ENCODE data around the gene TRIM63. TPM values are rescaled to one million over a fixed set of nuclear protein-coding genes. Genes with fewer than 3 reads are reported as not detected.

TRIM63 gene
- total RNA-seq, 2 experiments from 2014 or later: not detected

- Mint-ChIP-seq H3K4me1 (peaks cover 5% of the 10 kb centered on the region), H3K27ac (no peak overlapping the region), H3K9me3 (no peaks in the 10 kb centered on the region), H3K36me3 (no peaks in the 10 kb centered on the region), H3K4me3 (no peak overlapping the region), H3K27me3 (peaks cover 28% of the 10 kb centered on the region)
- ATAC-seq (ENCODE audit: low read depth): no peak
- DNase-seq: no peak
- POLR2A ChIA-PET: no interaction called here
These were observed 12.8 kb upstream of the TRIM63 start for GRCh38 chr1:26079960-26080814.

GRCh38 chr1:26079178-26079563 lies 11.7 kb upstream of the TRIM63 start:
- H3K36me3 Mint-ChIP-seq: no peaks in the 10 kb centered on the region
- peaks cover 29% of the 10 kb centered on the region for H3K27me3 Mint-ChIP-seq
- H3K4me1 Mint-ChIP-seq: peaks cover 5% of the 10 kb centered on the region
- no peaks in the 10 kb centered on the region for H3K9me3 Mint-ChIP-seq
- DNase-seq (no peak), ATAC-seq (ENCODE audit: low read depth) (no peak)
- no peak overlapping the region for H3K4me3 Mint-ChIP-seq
- H3K27ac Mint-ChIP-seq: no peak overlapping the region
- POLR2A ChIA-PET: no interaction called here

GRCh38 chr1:26078286-26079177 lies 11.1 kb upstream of the TRIM63 start:
- ATAC-seq (ENCODE audit: low read depth) (no peak), DNase-seq (no peak)
- peaks cover 30% of the 10 kb centered on the region for H3K27me3 Mint-ChIP-seq
- H3K27ac Mint-ChIP-seq: no peak overlapping the region
- no peaks in the 10 kb centered on the region for H3K36me3 Mint-ChIP-seq
- no peak overlapping the region for H3K4me3 Mint-ChIP-seq
- no peaks in the 10 kb centered on the region for H3K9me3 Mint-ChIP-seq
- peaks cover 5% of the 10 kb centered on the region for H3K4me1 Mint-ChIP-seq
- POLR2A ChIA-PET: no interaction called here

- no peak overlapping the region for H3K27ac Mint-ChIP-seq
- DNase-seq (no peak), ATAC-seq (ENCODE audit: low read depth) (no peak)
- peaks cover 36% of the 10 kb centered on the region for H3K27me3 Mint-ChIP-seq
- POLR2A ChIA-PET: no interaction called here
- H3K9me3 Mint-ChIP-seq: no peaks in the 10 kb centered on the region
- peaks cover 5% of the 10 kb centered on the region for H3K4me1 Mint-ChIP-seq
- H3K36me3 Mint-ChIP-seq: no peaks in the 10 kb centered on the region
- H3K4me3 Mint-ChIP-seq: no peak overlapping the region
These were observed 10.1 kb upstream of the TRIM63 start for GRCh38 chr1:26077524-26077923.

GRCh38 chr1:26075421-26076144 lies 8.2 kb upstream of the TRIM63 start:
- ATAC-seq (ENCODE audit: low read depth): no peak
- Mint-ChIP-seq H3K9me3 (no peaks in the 10 kb centered on the region), H3K4me3 (no peak overlapping the region), H3K4me1 (peaks cover 5% of the 10 kb centered on the region), H3K27ac (no peak overlapping the region), H3K27me3 (peaks cover 41% of the 10 kb centered on the region), H3K36me3 (no peaks in the 10 kb centered on the region)
- POLR2A ChIA-PET: no interaction called here
- DNase-seq: no peak

GRCh38 chr1:26072305-26072704 lies 4.9 kb upstream of the TRIM63 start:
- H3K4me1 Mint-ChIP-seq: peaks cover 5% of the 10 kb centered on the region
- no peak for DNase-seq
- no peak overlapping the region for H3K4me3 Mint-ChIP-seq
- no peaks in the 10 kb centered on the region for H3K36me3 Mint-ChIP-seq
- no peak overlapping the region for H3K27ac Mint-ChIP-seq
- ATAC-seq (ENCODE audit: low read depth): no peak
- POLR2A ChIA-PET: interaction anchor here (0.6 kb wide), 1 partner anchor 633 kb away, joined by 3 read pairs; no protein-coding TSS in a partner anchor
- peaks cover 40% of the 10 kb centered on the region for H3K27me3 Mint-ChIP-seq
- no peaks in the 10 kb centered on the region for H3K9me3 Mint-ChIP-seq

GRCh38 chr1:26070963-26071342 lies 3.5 kb upstream of the TRIM63 start:
- no peak overlapping the region for H3K4me3 Mint-ChIP-seq
- H3K36me3 Mint-ChIP-seq: no peaks in the 10 kb centered on the region
- no peak for DNase-seq
- ATAC-seq (ENCODE audit: low read depth): no peak
- peaks cover 38% of the 10 kb centered on the region for H3K27me3 Mint-ChIP-seq
- H3K4me1 Mint-ChIP-seq: peaks cover 5% of the 10 kb centered on the region
- H3K9me3 Mint-ChIP-seq: no peaks in the 10 kb centered on the region
- H3K27ac Mint-ChIP-seq: no peak overlapping the region
- POLR2A ChIA-PET: no interaction called here

- DNase-seq: no peak
- peaks cover 1% of the 10 kb centered on the region for H3K4me1 Mint-ChIP-seq
- H3K27ac Mint-ChIP-seq: no peak overlapping the region
- H3K9me3 Mint-ChIP-seq: no peaks in the 10 kb centered on the region
- H3K4me3 Mint-ChIP-seq: no peak overlapping the region
- POLR2A ChIA-PET: no interaction called here
- no peaks in the 10 kb centered on the region for H3K36me3 Mint-ChIP-seq
- no peak for ATAC-seq (ENCODE audit: low read depth)
- H3K27me3 Mint-ChIP-seq: peaks cover 39% of the 10 kb centered on the region
These were observed 3.0 kb upstream of the TRIM63 start for GRCh38 chr1:26070296-26070962.

- Mint-ChIP-seq H3K4me3 (no peak overlapping the region), H3K4me1 (no peaks in the 10 kb centered on the region), H3K27me3 (peaks cover 38% of the 10 kb centered on the region), H3K27ac (no peak overlapping the region), H3K36me3 (no peaks in the 10 kb centered on the region), H3K9me3 (no peaks in the 10 kb centered on the region)
- ATAC-seq (ENCODE audit: low read depth): no peak
- DNase-seq: no peak
- POLR2A ChIA-PET: no interaction called here
These were observed 2.5 kb upstream of the TRIM63 start for GRCh38 chr1:26069941-26070295.

- H3K9me3 Mint-ChIP-seq: no peaks in the 10 kb centered on the region
- H3K27me3 Mint-ChIP-seq: peaks cover 24% of the 10 kb centered on the region
- H3K4me3 Mint-ChIP-seq: no peak overlapping the region
- H3K27ac Mint-ChIP-seq: no peak overlapping the region
- no peaks in the 10 kb centered on the region for H3K36me3 Mint-ChIP-seq
- no peak for ATAC-seq (ENCODE audit: low read depth)
- POLR2A ChIA-PET: no interaction called here
- no peak for DNase-seq
- H3K4me1 Mint-ChIP-seq: no peaks in the 10 kb centered on the region
These were observed 573 bp downstream of the TRIM63 start for GRCh38 chr1:26066857-26067256.

GRCh38 chr1:26066160-26066559 lies 1.3 kb downstream of the TRIM63 start:
- Mint-ChIP-seq H3K4me3 (no peak overlapping the region), H3K36me3 (no peaks in the 10 kb centered on the region), H3K9me3 (no peaks in the 10 kb centered on the region), H3K27ac (no peak overlapping the region), H3K27me3 (peaks cover 24% of the 10 kb centered on the region), H3K4me1 (no peaks in the 10 kb centered on the region)
- DNase-seq (no peak), ATAC-seq (ENCODE audit: low read depth) (no peak)
- POLR2A ChIA-PET: interaction anchor here (0.6 kb wide), 1 partner anchor 459 kb away, joined by 7 read pairs; no protein-coding TSS in a partner anchor

GRCh38 chr1:26064553-26064952 lies 2.9 kb downstream of the TRIM63 start:
- Mint-ChIP-seq H3K36me3 (no peaks in the 10 kb centered on the region), H3K4me3 (no peak overlapping the region), H3K27ac (no peak overlapping the region), H3K9me3 (no peaks in the 10 kb centered on the region), H3K4me1 (no peaks in the 10 kb centered on the region), H3K27me3 (peaks cover 22% of the 10 kb centered on the region)
- POLR2A ChIA-PET: no interaction called here
- ATAC-seq (ENCODE audit: low read depth): no peak
- no peak for DNase-seq

All from activated naive CD8-positive, alpha-beta T cell treated with anti-CD3 and anti-CD28 coated beads, Interleukin-2, amount 10 ng/mL, durations not matched to agents 7 days and 5 days (primary cell).